ENCODE data around the gene SKI. TPM values are rescaled to one million over a fixed set of nuclear protein-coding genes. Genes with fewer than 3 reads are reported as not detected.

The SKI gene
- total RNA-seq, 1 experiment from 2014 or later = 89.5 TPM

DNA sequence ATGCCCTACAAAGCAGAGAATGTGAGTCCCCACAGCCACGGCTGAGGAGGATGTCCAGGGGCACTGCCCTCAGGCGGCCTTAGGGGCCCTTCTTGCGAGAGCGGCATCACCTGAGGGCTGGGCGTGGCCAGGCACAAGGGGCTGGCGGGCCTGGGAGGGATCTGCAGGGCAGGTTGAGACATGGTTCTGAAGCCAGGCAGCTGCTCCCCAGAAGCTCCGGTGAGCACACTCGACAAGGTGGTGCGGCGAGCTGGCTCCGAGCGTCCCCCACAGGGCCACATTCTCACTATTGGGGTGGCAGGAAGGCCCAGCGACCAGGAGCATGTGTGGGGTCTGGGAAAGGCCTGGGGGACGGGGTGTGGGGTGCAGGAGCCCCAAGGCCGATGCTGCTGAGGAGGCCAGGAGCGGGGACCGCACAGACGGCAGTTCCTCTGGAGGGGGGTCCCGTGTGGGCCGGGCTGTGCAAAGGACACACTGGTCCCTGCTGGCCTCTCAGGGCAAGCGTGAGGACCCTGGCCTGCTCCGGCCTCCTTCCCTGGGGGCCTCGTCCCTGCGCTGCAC lies 116.1 kb downstream of the SKI start:
- no peak overlapping the region for H3K14ac ChIP-seq (ENCODE audit: insufficient read depth, low read length)
- no peak overlapping the region for H3T11ph ChIP-seq (ENCODE audit: low read length)
- H4K20me1 ChIP-seq (ENCODE audit: control insufficient read depth, insufficient read depth, insufficient read length) = no peaks in the 10 kb centered on the region
- DNase-seq = no peak
- no CpG with 5 or more reads among the region's 24 CpGs for WGBS (ENCODE audit: extremely low coverage, insufficient read length, low lambda C conversion rate)
- no peaks in the 10 kb centered on the region for H3K9me3 Mint-ChIP-seq
- H2BK5ac ChIP-seq (ENCODE audit: insufficient read length, low read length) = no peak overlapping the region
- H3K27me3 Mint-ChIP-seq (ENCODE audit: low read depth) = no peaks in the 10 kb centered on the region
- no peaks in the 10 kb centered on the region for H3K9me3 ChIP-seq (ENCODE audit: control insufficient read depth, low read depth, low read length)
- peak overlapping the region in 1 of 3 experiments; percentile 14; a peak in 1 of 7 replicates for H3K27ac Mint-ChIP-seq
- no peak overlapping the region for H3K18ac ChIP-seq (ENCODE audit: insufficient read length, low read depth, low read length)
- no peak overlapping the region for H4K91ac ChIP-seq (ENCODE audit: insufficient read length, low read depth, low read length)
- H2BK120ac ChIP-seq (ENCODE audit: low read depth, low read length, poor library complexity, severe bottlenecking) = no peak overlapping the region
- H3K36me3 Mint-ChIP-seq (ENCODE audit: insufficient read depth in 1 of 3, low read depth in 3 of 3) = no peaks in the 10 kb centered on the region
- H3K23ac ChIP-seq (ENCODE audit: insufficient read length, low read depth, low read length) = no peak overlapping the region
- H2BK20ac ChIP-seq (ENCODE audit: low read depth, low read length, poor library complexity, severe bottlenecking) = no peak overlapping the region
- no peak overlapping the region for H2AK5ac ChIP-seq (ENCODE audit: insufficient read length, low read length)
- H3K4me1 ChIP-seq (ENCODE audit: insufficient read depth, low read length) = no peaks in the 10 kb centered on the region
- H3K79me2 ChIP-seq (ENCODE audit: insufficient read depth, low read length) = no peaks in the 10 kb centered on the region
- H3K27me3 ChIP-seq (ENCODE audit: insufficient read depth, low read length) = no peaks in the 10 kb centered on the region
- no peak overlapping the region for H2BK12ac ChIP-seq (ENCODE audit: insufficient read length, low read depth, low read length)
- H3K23me2 ChIP-seq (ENCODE audit: insufficient read length, low read depth, low read length, poor library complexity, severe bottlenecking) = no peaks in the 10 kb centered on the region
- H4K5ac ChIP-seq (ENCODE audit: insufficient read length, low read depth, low read length) = no peak overlapping the region
- H3K4me3 Mint-ChIP-seq = no peak overlapping the region
- H3K9ac ChIP-seq (ENCODE audit: extremely low read depth, insufficient read length, low read length) = no peak overlapping the region
- no peak overlapping the region for H2BK15ac ChIP-seq (ENCODE audit: low read depth, low read length)
- H3K4ac ChIP-seq (ENCODE audit: low read depth, low read length) = no peak overlapping the region
- no peaks in the 10 kb centered on the region for H3K79me1 ChIP-seq (ENCODE audit: insufficient read depth, low read depth, low read length, poor library complexity, severe bottlenecking)
- H3K4me1 Mint-ChIP-seq = peaks cover 0 to 9% of the 10 kb centered on the region in 2 experiments; a peak in 1 of 4 replicates
- H3K56ac ChIP-seq (ENCODE audit: insufficient read length, low read depth, low read length) = no peak overlapping the region
- TF ChIP-seq, protein P1, sequence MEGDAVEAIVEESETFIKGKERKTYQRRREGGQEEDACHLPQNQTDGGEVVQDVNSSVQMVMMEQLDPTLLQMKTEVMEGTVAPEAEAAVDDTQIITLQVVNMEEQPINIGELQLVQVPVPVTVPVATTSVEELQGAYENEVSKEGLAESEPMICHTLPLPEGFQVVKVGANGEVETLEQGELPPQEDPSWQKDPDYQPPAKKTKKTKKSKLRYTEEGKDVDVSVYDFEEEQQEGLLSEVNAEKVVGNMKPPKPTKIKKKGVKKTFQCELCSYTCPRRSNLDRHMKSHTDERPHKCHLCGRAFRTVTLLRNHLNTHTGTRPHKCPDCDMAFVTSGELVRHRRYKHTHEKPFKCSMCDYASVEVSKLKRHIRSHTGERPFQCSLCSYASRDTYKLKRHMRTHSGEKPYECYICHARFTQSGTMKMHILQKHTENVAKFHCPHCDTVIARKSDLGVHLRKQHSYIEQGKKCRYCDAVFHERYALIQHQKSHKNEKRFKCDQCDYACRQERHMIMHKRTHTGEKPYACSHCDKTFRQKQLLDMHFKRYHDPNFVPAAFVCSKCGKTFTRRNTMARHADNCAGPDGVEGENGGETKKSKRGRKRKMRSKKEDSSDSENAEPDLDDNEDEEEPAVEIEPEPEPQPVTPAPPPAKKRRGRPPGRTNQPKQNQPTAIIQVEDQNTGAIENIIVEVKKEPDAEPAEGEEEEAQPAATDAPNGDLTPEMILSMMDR (conservative IDR thresholded peaks at IDR 0.05) = no peak
- no peak overlapping the region for H2AFZ ChIP-seq (ENCODE audit: low read length)
- H4K8ac ChIP-seq (replicated peaks; ENCODE audit: insufficient read length, low read depth, low read length) = no peak overlapping the region
- no peak overlapping the region for H3K4me2 ChIP-seq (ENCODE audit: insufficient read depth, insufficient read length, low read length)
- no peak overlapping the region for H3K27ac ChIP-seq (ENCODE audit: insufficient read length, low read depth, low read length)
